IMR-90 (cell line): ENCODE measurements around the gene B4GALNT1. TPM values are rescaled to one million over a fixed set of nuclear protein-coding genes. Genes with fewer than 3 reads are reported as not detected.

Experiments
- ATAC-seq: fragments of 200-7000 bp; cut with Tn5 transposase; 2 replicates; pipeline ENCODE4 v1.9.1; 2020; ENCODE audit warnings: low read depth, mild to moderate bottlenecking, moderate library complexity
- BruUV-seq: library from RNA; stranded (reverse); fragments of 400-500 nt; replicated peaks from 2 replicates; lab custom pipeline; 2021; lab: Mats Ljungman, UMichigan
- CTCF ChIA-PET: fragments of 300-600 bp; formaldehyde crosslinking; extraction: SDS; loops from one replicate; lab custom pipeline; 2021; ENCODE audit warnings: antibody characterized with exemption; lab: Yijun Ruan, JAX
- POLR2A ChIA-PET: fragments of 300-600 bp; sonication (Branson Sonifier 250); formaldehyde crosslinking; loops from one replicate; lab custom pipeline; 2022; ENCODE audit warnings: antibody characterized with exemption; ENCODE audit not compliant: unreplicated experiment; lab: Charles Lee
- DNase-seq: peaks from one replicate; pipeline ENCODE4 v3.0.0; 2013
- H2AFZ ChIP-seq: replicated peaks from 2 replicates; pipeline ENCODE3; 2013; ENCODE audit warnings: low read length, mild to moderate bottlenecking; ENCODE audit not compliant: poor library complexity
- H2AK5ac ChIP-seq: 2 replicates; pipeline ENCODE4 v1.6.1; 2013; ENCODE audit warnings: low read depth, low read length, inconsistent platforms
- H2AK9ac ChIP-seq: replicated peaks from 2 replicates; pipeline ENCODE3; 2013; ENCODE audit warnings: mild to moderate bottlenecking, low read depth, low read length, moderate library complexity; ENCODE audit not compliant: poor library complexity
- H2BK120ac ChIP-seq: 2 replicates; pipeline ENCODE4 v1.6.1; 2013; ENCODE audit warnings: low read depth, low read length, inconsistent platforms
- H2BK15ac ChIP-seq: 3 replicates; pipeline ENCODE4 v1.6.1; 2013; ENCODE audit warnings: low read depth, low read length, inconsistent platforms
- H2BK20ac ChIP-seq: 2 replicates; pipeline ENCODE4 v1.6.1; 2013; ENCODE audit warnings: low read depth, mild to moderate bottlenecking, inconsistent platforms, low read length, moderate library complexity
- H2BK5ac ChIP-seq: 2 replicates; pipeline ENCODE4 v1.6.1; 2013; ENCODE audit warnings: mild to moderate bottlenecking, low read depth, low read length, inconsistent platforms; ENCODE audit not compliant: poor library complexity, severe bottlenecking
- H3K14ac ChIP-seq: replicated peaks from 2 replicates; pipeline ENCODE4 v1.6.1; 2013; ENCODE audit warnings: low read depth, low read length, inconsistent platforms
- H3K18ac ChIP-seq: 2 replicates; pipeline ENCODE4 v1.6.1; 2013; ENCODE audit warnings: low read depth, low read length, control low read depth
- H3K23ac ChIP-seq: 2 replicates; pipeline ENCODE4 v1.6.1; 2013; ENCODE audit warnings: low read depth, low read length, inconsistent platforms
- H3K27ac ChIP-seq: 2 replicates; pipeline ENCODE4 v1.5.1; 2013; ENCODE audit warnings: mild to moderate bottlenecking, control low read depth, low read length; ENCODE audit not compliant: insufficient read depth
- H3K27me3 ChIP-seq: 2 replicates; pipeline ENCODE4 v1.6.1; 2013; ENCODE audit warnings: low read length; ENCODE audit not compliant: control insufficient read depth, insufficient read depth
- H3K36me3 ChIP-seq: 2 replicates; pipeline ENCODE4 v1.6.1; 2013; ENCODE audit warnings: low read length, mixed read lengths; ENCODE audit not compliant: control insufficient read depth, insufficient read depth
- H3K4ac ChIP-seq: 2 replicates; pipeline ENCODE4 v1.6.1; 2013; ENCODE audit warnings: low read depth, low read length, inconsistent platforms
- H3K4me1 ChIP-seq: 2 replicates; pipeline ENCODE4 v1.6.1; 2013; ENCODE audit warnings: low read length, mixed read lengths; ENCODE audit not compliant: control insufficient read depth, insufficient read depth
- H3K4me2 ChIP-seq: 2 replicates; pipeline ENCODE4 v1.6.1; 2013; ENCODE audit warnings: low read depth, mild to moderate bottlenecking, control low read depth, low read length, moderate library complexity
- H3K4me3 ChIP-seq: 2 replicates; pipeline ENCODE4 v1.5.1; 2013; ENCODE audit warnings: low read depth, mild to moderate bottlenecking, control low read depth, low read length, moderate library complexity; ENCODE audit not compliant: insufficient read depth
- H3K56ac ChIP-seq: 2 replicates; pipeline ENCODE4 v1.6.1; 2013; ENCODE audit warnings: low read length, inconsistent platforms; ENCODE audit not compliant: insufficient read depth; ENCODE audit errors: extremely low read depth
- H3K79me1 ChIP-seq, 2 experiments: 2 replicates each; pipeline ENCODE4 v1.6.1; 2013; ENCODE audit warnings: low read length in 2 of 2, inconsistent platforms in 1 of 2, low read depth in 1 of 2
- H3K9ac ChIP-seq: 2 replicates; pipeline ENCODE4 v1.6.1; 2013; ENCODE audit warnings: low read depth, low read length, control low read depth
- H3K9me1 ChIP-seq: 2 replicates; pipeline ENCODE4 v1.6.1; 2013; ENCODE audit warnings: low read length, inconsistent platforms; ENCODE audit not compliant: insufficient read depth
- H3K9me3 ChIP-seq: 2 replicates; pipeline ENCODE4 v1.6.1; 2013; ENCODE audit warnings: low read length; ENCODE audit not compliant: control insufficient read depth, insufficient read depth
- H4K20me1 ChIP-seq: 2 replicates; pipeline ENCODE4 v1.6.1; 2013; ENCODE audit warnings: low read length, inconsistent platforms; ENCODE audit not compliant: insufficient read depth
- H4K5ac ChIP-seq: 2 replicates; pipeline ENCODE4 v1.6.1; 2013; ENCODE audit warnings: mild to moderate bottlenecking, low read depth, low read length, control low read depth
- H4K8ac ChIP-seq, 2 experiments: 2 replicates each; pipeline ENCODE4 v1.6.1; 2013; ENCODE audit warnings: low read depth in 2 of 2, low read length in 2 of 2, control low read depth in 1 of 2, inconsistent platforms in 1 of 2
- H4K91ac ChIP-seq: 2 replicates; pipeline ENCODE4 v1.6.1; 2013; ENCODE audit warnings: low read depth, low read length, inconsistent platforms; ENCODE audit not compliant: insufficient read depth
- BHLHE40 ChIP-seq: fragments of 150-350 bp; IDR thresholded peaks from 2 replicates; pipeline ENCODE4 v1.6.1; 2016; ENCODE audit warnings: mild to moderate bottlenecking, low read depth, low read length
- CEBPB ChIP-seq: IDR thresholded peaks from 2 replicates; pipeline ENCODE4 v1.6.1; 2012; ENCODE audit warnings: low read depth, low read length, improper control_type of control experiment
- CHD1 ChIP-seq: IDR thresholded peaks from 2 replicates; pipeline ENCODE4 v1.6.1; 2012; ENCODE audit warnings: low read depth, low read length, improper control_type of control experiment
- FOS ChIP-seq: fragments of 150-350 bp; IDR thresholded peaks from 2 replicates; pipeline ENCODE4 v1.6.1; 2016; ENCODE audit warnings: low read depth, low read length
- MAFK ChIP-seq: IDR thresholded peaks from 2 replicates; pipeline ENCODE4 v1.6.1; 2012; ENCODE audit warnings: low read depth, low read length, improper control_type of control experiment
- MAZ ChIP-seq: IDR thresholded peaks from 2 replicates; pipeline ENCODE4 v1.6.1; 2012; ENCODE audit warnings: low read depth, mild to moderate bottlenecking, low read length, improper control_type of control experiment, moderate library complexity, borderline replicate concordance
- MXI1 ChIP-seq: IDR thresholded peaks from 2 replicates; pipeline ENCODE4 v1.6.1; 2012; ENCODE audit warnings: low read depth, mild to moderate bottlenecking, low read length, moderate library complexity, borderline replicate concordance
- NFE2L2 ChIP-seq: fragments of 150-350 bp; IDR thresholded peaks from 2 replicates; pipeline ENCODE4 v1.6.1; 2016; ENCODE audit warnings: low read depth, mild to moderate bottlenecking, low read length
- POLR2A ChIP-seq: IDR thresholded peaks from 2 replicates; pipeline ENCODE4 v1.6.1; 2012; ENCODE audit warnings: mild to moderate bottlenecking, low read depth, low read length
- RAD21 ChIP-seq: IDR thresholded peaks from 2 replicates; pipeline ENCODE4 v1.6.1; 2012; ENCODE audit warnings: low read length, improper control_type of control experiment
- RCOR1 ChIP-seq: IDR thresholded peaks from 2 replicates; pipeline ENCODE4 v1.6.1; 2012; ENCODE audit warnings: mild to moderate bottlenecking, low read length, improper control_type of control experiment; ENCODE audit not compliant: insufficient replicate concordance
- RFX5 ChIP-seq: IDR thresholded peaks from 2 replicates; pipeline ENCODE4 v1.8.0; 2012; ENCODE audit warnings: low read depth, mild to moderate bottlenecking, low read length, moderate library complexity
- SMC3 ChIP-seq: fragments of 150-350 bp; IDR thresholded peaks from 2 replicates; pipeline ENCODE4 v1.6.1; 2016; ENCODE audit warnings: low read depth, mild to moderate bottlenecking, antibody characterized with exemption, low read length, moderate library complexity
- WGBS, 2 experiments: methylation state at CpG; one replicate each; pipeline versions ENCODE4 v1.1.5 to v1.1.7; 2013; ENCODE audit warnings: missing lambda C conversion rate in 2 of 2; ENCODE audit not compliant: insufficient read length in 1 of 2; ENCODE audit errors: extremely low coverage in 2 of 2; 5-methylcytosine and 5-hydroxymethylcytosine counted together
- dilution Hi-C: fragments of 300-500 bp; cut with HindIII; formaldehyde crosslinking; loops from one replicate; pipeline ENCODE4 v1.14.3; 2018; ENCODE audit warnings: low sequenced_read_pairs; ENCODE audit not compliant: unreplicated experiment
- in situ Hi-C: fragments of 300-500 bp; cut with MboI; formaldehyde crosslinking; loops from 3 replicates; pipeline ENCODE4 v1.14.3; 2019; ENCODE audit warnings: low sequenced_read_pairs, inconsistent platforms, mixed read lengths
- intact Hi-C: fragments of 100-400 bp; cut with micrococcal nuclease; formaldehyde crosslinking; loops from 2 replicates; pipeline ENCODE4 v1.10.0; 2022
- polyA plus RNA-seq, 3 experiments: library from polyadenylated mRNA; depleted of rRNA; stranded (reverse); fragments of >200 nt; gene quantifications; 2 replicates each; pipeline ENCODE4 v1.2.3, GENCODE V29; 2012; ENCODE audit warnings: low replicate concordance in 1 of 3
- total RNA-seq: library from RNA; depleted of rRNA; stranded (reverse); fragments of >200 nt; gene quantifications from 2 replicates; pipeline ENCODE4 v1.2.3, GENCODE V29; 2012
- TF ChIP-seq, protein P1 (sequence below): fragments of 150-350 bp; IDR thresholded peaks from 2 replicates; pipeline ENCODE4 v1.6.1; 2016; ENCODE audit warnings: low read depth, mild to moderate bottlenecking, low read length, moderate library complexity, borderline replicate concordance
- TF ChIP-seq, protein P2 (sequence below): conservative IDR thresholded peaks from 2 replicates; pipeline ENCODE4 v1.5.1; 2012; ENCODE audit warnings: mild to moderate bottlenecking, low read depth, low read length, improper control_type of control experiment
- TF ChIP-seq, protein P3 (sequence below): fragments of 150-350 bp; IDR thresholded peaks from 2 replicates; pipeline ENCODE4 v1.6.1; 2017; ENCODE audit warnings: mild to moderate bottlenecking, antibody characterized with exemption, low read length, low read depth

Gene B4GALNT1
- total and polyA plus RNA-seq, 2 of the 4 experiments (the other 2 are of a cell fraction): 0.18 to 0.62 TPM

DNA sequence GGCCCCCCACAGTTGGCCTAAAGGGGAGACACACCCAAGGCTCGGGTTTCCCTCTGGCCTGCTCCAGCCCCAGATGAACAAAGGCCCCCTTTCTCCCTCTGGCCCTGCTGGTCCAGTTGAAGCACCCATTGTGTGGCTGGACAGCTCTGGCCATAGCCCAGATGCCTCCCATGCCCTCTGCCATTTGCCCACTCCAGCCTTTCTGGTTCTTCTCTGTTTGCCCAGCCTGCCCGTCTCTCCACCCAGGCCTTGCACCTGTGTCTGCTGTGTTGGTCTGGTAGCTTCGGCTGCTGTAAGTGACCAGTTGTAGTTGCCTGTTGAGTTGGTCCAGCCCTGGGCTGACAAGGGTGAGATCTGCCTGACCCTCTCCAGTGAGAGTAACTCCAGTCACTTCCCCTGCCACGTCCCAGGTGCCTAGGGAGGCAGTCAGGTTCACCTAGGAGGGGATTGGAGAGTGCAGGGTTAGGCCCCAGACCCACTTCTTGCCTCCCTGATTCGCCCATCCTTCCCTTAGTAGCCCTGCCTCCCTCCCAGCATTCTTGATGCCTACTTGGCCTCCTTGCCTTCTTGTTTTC lies 3.0 kb downstream of the B4GALNT1 start:
- Histone ChIP-seq H2BK20ac (no peak overlapping the region), H4K5ac (no peak overlapping the region), H2BK5ac (no peak overlapping the region), H2AK5ac (no peak overlapping the region), H2AK9ac (no peak overlapping the region), H3K4me2 (no peak overlapping the region), H3K27ac (no peak overlapping the region), H2AFZ (no peak overlapping the region), H3K79me1 (no peaks in the 10 kb centered on the region), H3K4ac (no peak overlapping the region), H3K18ac (no peak overlapping the region), H3K4me1 (peaks cover 2% of the 10 kb centered on the region; the same call in 1 of the 2 replicates), H2BK120ac (no peak overlapping the region), H3K23ac (no peak overlapping the region), H3K56ac (no peak overlapping the region), H3K9me3 (no peaks in the 10 kb centered on the region), H4K20me1 (no peaks in the 10 kb centered on the region; the same call in 1 of the 2 replicates), H4K91ac (no peak overlapping the region), H3K14ac (no peak overlapping the region), H3K27me3 (peaks cover 60% of the 10 kb centered on the region), H3K4me3 (no peak overlapping the region), H4K8ac (no peak overlapping the region), H3K9me1 (peaks cover 4% of the 10 kb centered on the region; the same call in 1 of the 2 replicates), H3K36me3 (peaks cover 2% of the 10 kb centered on the region; the same call in 1 of the 2 replicates), H3K9ac (no peak overlapping the region), H2BK15ac (no peak overlapping the region)
- POLR2A ChIA-PET: no interaction called here
- no peak for TF ChIP-seq RCOR1
- no peak for TF ChIP-seq NFE2L2
- TF ChIP-seq RFX5: no peak
- TF ChIP-seq, protein P1, sequence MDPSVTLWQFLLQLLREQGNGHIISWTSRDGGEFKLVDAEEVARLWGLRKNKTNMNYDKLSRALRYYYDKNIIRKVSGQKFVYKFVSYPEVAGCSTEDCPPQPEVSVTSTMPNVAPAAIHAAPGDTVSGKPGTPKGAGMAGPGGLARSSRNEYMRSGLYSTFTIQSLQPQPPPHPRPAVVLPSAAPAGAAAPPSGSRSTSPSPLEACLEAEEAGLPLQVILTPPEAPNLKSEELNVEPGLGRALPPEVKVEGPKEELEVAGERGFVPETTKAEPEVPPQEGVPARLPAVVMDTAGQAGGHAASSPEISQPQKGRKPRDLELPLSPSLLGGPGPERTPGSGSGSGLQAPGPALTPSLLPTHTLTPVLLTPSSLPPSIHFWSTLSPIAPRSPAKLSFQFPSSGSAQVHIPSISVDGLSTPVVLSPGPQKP: no peak
- no peak for TF ChIP-seq SMC3
- TF ChIP-seq MAFK: no peak
- no peak for TF ChIP-seq RAD21
- no peak for TF ChIP-seq MXI1
- TF ChIP-seq, protein P2, sequence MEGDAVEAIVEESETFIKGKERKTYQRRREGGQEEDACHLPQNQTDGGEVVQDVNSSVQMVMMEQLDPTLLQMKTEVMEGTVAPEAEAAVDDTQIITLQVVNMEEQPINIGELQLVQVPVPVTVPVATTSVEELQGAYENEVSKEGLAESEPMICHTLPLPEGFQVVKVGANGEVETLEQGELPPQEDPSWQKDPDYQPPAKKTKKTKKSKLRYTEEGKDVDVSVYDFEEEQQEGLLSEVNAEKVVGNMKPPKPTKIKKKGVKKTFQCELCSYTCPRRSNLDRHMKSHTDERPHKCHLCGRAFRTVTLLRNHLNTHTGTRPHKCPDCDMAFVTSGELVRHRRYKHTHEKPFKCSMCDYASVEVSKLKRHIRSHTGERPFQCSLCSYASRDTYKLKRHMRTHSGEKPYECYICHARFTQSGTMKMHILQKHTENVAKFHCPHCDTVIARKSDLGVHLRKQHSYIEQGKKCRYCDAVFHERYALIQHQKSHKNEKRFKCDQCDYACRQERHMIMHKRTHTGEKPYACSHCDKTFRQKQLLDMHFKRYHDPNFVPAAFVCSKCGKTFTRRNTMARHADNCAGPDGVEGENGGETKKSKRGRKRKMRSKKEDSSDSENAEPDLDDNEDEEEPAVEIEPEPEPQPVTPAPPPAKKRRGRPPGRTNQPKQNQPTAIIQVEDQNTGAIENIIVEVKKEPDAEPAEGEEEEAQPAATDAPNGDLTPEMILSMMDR: no peak
- TF ChIP-seq FOS: no peak
- no peak for TF ChIP-seq CHD1
- TF ChIP-seq, protein P3, sequence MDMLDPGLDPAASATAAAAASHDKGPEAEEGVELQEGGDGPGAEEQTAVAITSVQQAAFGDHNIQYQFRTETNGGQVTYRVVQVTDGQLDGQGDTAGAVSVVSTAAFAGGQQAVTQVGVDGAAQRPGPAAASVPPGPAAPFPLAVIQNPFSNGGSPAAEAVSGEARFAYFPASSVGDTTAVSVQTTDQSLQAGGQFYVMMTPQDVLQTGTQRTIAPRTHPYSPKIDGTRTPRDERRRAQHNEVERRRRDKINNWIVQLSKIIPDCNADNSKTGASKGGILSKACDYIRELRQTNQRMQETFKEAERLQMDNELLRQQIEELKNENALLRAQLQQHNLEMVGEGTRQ: no peak
- TF ChIP-seq BHLHE40: no peak
- TF ChIP-seq MAZ: no peak
- TF ChIP-seq POLR2A: no peak
- TF ChIP-seq CEBPB: no peak
- in situ Hi-C loops: no loop called here
- dilution Hi-C loops: no loop called here
- no peak for DNase-seq
- intact Hi-C loops: no loop called here
- CTCF ChIA-PET: no interaction called here
- no CpG with 5 or more reads among the region's 5 CpGs for WGBS, 2 experiments
- no peak for ATAC-seq
- BruUV-seq: no TSS peak
